Upper lobe of right lung (tissue), 1 donor: ENCODE data around the gene ZNF175. TPM values are rescaled to one million over a fixed set of nuclear protein-coding genes. Genes with fewer than 3 reads are reported as not detected.

Source experiments
- ATAC-seq: fragments of 200-7000 bp; cut with Tn5 transposase; one replicate; pipeline ENCODE4 v1.9.1; 2020; ENCODE audit warnings: mild to moderate bottlenecking, moderate library complexity
- DNase-seq: peaks from one replicate; pipeline ENCODE4 v3.0.0-alpha.2; 2020
- H3K27ac ChIP-seq: fragments of 200-600 bp; one replicate; pipeline ENCODE4 v1.8.0; 2022
- H3K27me3 ChIP-seq: fragments of 200-600 bp; one replicate; pipeline ENCODE4 v1.8.0; 2022; ENCODE audit warnings: mild to moderate bottlenecking
- H3K36me3 ChIP-seq: fragments of 200-600 bp; one replicate; pipeline ENCODE4 v1.8.0; 2022
- H3K4me1 ChIP-seq: fragments of 200-600 bp; one replicate; pipeline ENCODE4 v1.8.0; 2022
- H3K4me3 ChIP-seq: fragments of 200-600 bp; one replicate; pipeline ENCODE4 v1.8.0; 2022; ENCODE audit warnings: mild to moderate bottlenecking
- H3K9me3 ChIP-seq: fragments of 200-600 bp; one replicate; pipeline ENCODE4 v1.8.0; 2022
- CTCF ChIP-seq: fragments of 200-600 bp; IDR thresholded peaks from one replicate; pipeline ENCODE4 v1.8.0; 2022; ENCODE audit warnings: antibody characterized with exemption
- intact Hi-C: fragments of 100-400 bp; cut with DNase I; formaldehyde crosslinking; loops from one replicate; pipeline ENCODE4 v1.11.0; 2022
- total RNA-seq: library from RNA; stranded (reverse); fragmentation: NEBNext Ultra II Directional; extraction: Animal tissue kit (Norgen Biotek cat#: 25700); gene quantifications from one replicate; pipeline ENCODE4 v1.2.1, GENCODE V29; 2021
- donor health status: DM: no; HTN: yes; CAD: no; lungs with severe emphysema.

Gene ZNF175
- total RNA-seq, 1 donor from 2014 or later = 13.8 TPM

GRCh38 chr19:51551673-51552432, 19.2 kb upstream of the ZNF175 start:
- ATAC-seq = no peak
- H3K36me3 ChIP-seq = no peaks in the 10 kb centered on the region
- H3K4me1 ChIP-seq = no peaks in the 10 kb centered on the region
- H3K27ac ChIP-seq = no peak overlapping the region
- H3K4me3 ChIP-seq = no peak overlapping the region
- no peaks in the 10 kb centered on the region for H3K9me3 ChIP-seq
- TF ChIP-seq CTCF = no peak
- intact Hi-C loops = no loop called here
- no peak for DNase-seq
- H3K27me3 ChIP-seq = peaks cover 16% of the 10 kb centered on the region

- peaks cover 16% of the 10 kb centered on the region for H3K27me3 ChIP-seq
- ATAC-seq = no peak
These were observed 18.5 kb upstream of the ZNF175 start for GRCh38 chr19:51552608-51552995.

GRCh38 chr19:51552996-51553725, 17.9 kb upstream of the ZNF175 start:
- intact Hi-C loops = no loop called here
- peaks cover 16% of the 10 kb centered on the region for H3K27me3 ChIP-seq
- DNase-seq = peak; percentile 82
- H3K36me3 ChIP-seq = no peaks in the 10 kb centered on the region
- no peak overlapping the region for H3K4me3 ChIP-seq
- no peak for TF ChIP-seq CTCF
- H3K27ac ChIP-seq = no peak overlapping the region
- H3K4me1 ChIP-seq = no peaks in the 10 kb centered on the region
- ATAC-seq = peak; percentile 85
- no peaks in the 10 kb centered on the region for H3K9me3 ChIP-seq

More at GRCh38 chr19:51552608-51552995, 18.5 kb upstream of the ZNF175 start:
- H3K4me1 ChIP-seq = no peaks in the 10 kb centered on the region
- H3K36me3 ChIP-seq = no peaks in the 10 kb centered on the region
- no peak overlapping the region for H3K27ac ChIP-seq
- H3K9me3 ChIP-seq = no peaks in the 10 kb centered on the region
- no peak overlapping the region for H3K4me3 ChIP-seq
- DNase-seq = no peak
- no peak for TF ChIP-seq CTCF
- intact Hi-C loops = no loop called here

GRCh38 chr19:51559240-51559639, 11.8 kb upstream of the ZNF175 start:
- no peak overlapping the region for H3K27ac ChIP-seq
- no peaks in the 10 kb centered on the region for H3K4me1 ChIP-seq
- no peaks in the 10 kb centered on the region for H3K36me3 ChIP-seq
- ATAC-seq = no peak
- TF ChIP-seq CTCF = no peak
- DNase-seq = no peak
- H3K9me3 ChIP-seq = no peaks in the 10 kb centered on the region
- intact Hi-C loops = no loop called here
- peaks cover 11% of the 10 kb centered on the region for H3K27me3 ChIP-seq
- H3K4me3 ChIP-seq = no peak overlapping the region

GRCh38 chr19:51560339-51560738, 10.7 kb upstream of the ZNF175 start:
- Histone ChIP-seq H3K9me3 (no peaks in the 10 kb centered on the region), H3K4me3 (no peak overlapping the region), H3K4me1 (no peaks in the 10 kb centered on the region), H3K27me3 (peaks cover 11% of the 10 kb centered on the region), H3K27ac (no peak overlapping the region), H3K36me3 (no peaks in the 10 kb centered on the region)
- ATAC-seq = no peak
- intact Hi-C loops = no loop called here
- no peak for TF ChIP-seq CTCF
- DNase-seq = no peak
